ENCODE measurements around the gene SASH3.

Gene SASH3

GRCh38 chrX:129802863-129803262 lies 23.1 kb downstream of the SASH3 start:
- peak; percentile 34 for TF ChIP-seq PRDM10 (tag by site-specific recombination; IDR thresholded peaks at IDR 0.05)
- TF ChIP-seq ZNF626 (tag by site-specific recombination; IDR thresholded peaks at IDR 0.05), result no peak
- Histone ChIP-seq H3K9me3 (ENCODE audit: control insufficient read depth, insufficient read depth, low read depth, low read length) (no peaks in the 10 kb centered on the region), H3K4me1 (ENCODE audit: control insufficient read depth, insufficient read depth, low read length) (no peaks in the 10 kb centered on the region), H3K4me3 (ENCODE audit: low read depth, low read length) (no peak overlapping the region), H3K27ac (ENCODE audit: extremely low read depth, low read depth, low read length) (no peak overlapping the region), H3K36me3 (ENCODE audit: control insufficient read depth in 2 of 2, insufficient read depth in 1 of 2, low read length in 2 of 2) (peaks cover 0 to 16% of the 10 kb centered on the region in 2 experiments)
- ChIA-PET POLR2A (no interaction called here), CTCF (interaction anchor here (1.8 kb wide), 1 partner anchor 21 kb away, joined by 5 read pairs; no protein-coding TSS in a partner anchor)

GRCh38 chrX:129804806-129805205 lies 25.1 kb downstream of the SASH3 start:
- CTCF ChIA-PET, result interaction anchor here (1.8 kb wide), 1 partner anchor 19 kb away, joined by 5 read pairs; no protein-coding TSS in a partner anchor
- no peaks in the 10 kb centered on the region for H3K9me3 ChIP-seq (ENCODE audit: control insufficient read depth, insufficient read depth, low read depth, low read length)
- no peaks in the 10 kb centered on the region for H3K4me1 ChIP-seq (ENCODE audit: control insufficient read depth, insufficient read depth, low read length)
- no peak overlapping the region for H3K27ac ChIP-seq (ENCODE audit: extremely low read depth, low read depth, low read length)
- no peak overlapping the region for H3K4me3 ChIP-seq (ENCODE audit: low read depth, low read length)
- POLR2A ChIA-PET, result no interaction called here
- TF ChIP-seq ZNF248 (tag by site-specific recombination; IDR thresholded peaks at IDR 0.05) (no peak), ZNF580 (tag by site-specific recombination; IDR thresholded peaks at IDR 0.05) (no peak), ZNF214 (tag by site-specific recombination; IDR thresholded peaks at IDR 0.05; ENCODE audit: borderline replicate concordance) (no peak), INSM2 (tag by site-specific recombination; IDR thresholded peaks at IDR 0.05) (no peak), GFI1B (tag by site-specific recombination; IDR thresholded peaks at IDR 0.05) (no peak), ZNF529 (tag by site-specific recombination; IDR thresholded peaks at IDR 0.05; ENCODE audit: insufficient replicate concordance) (no peak), ZBTB7A (tag by site-specific recombination; IDR thresholded peaks at IDR 0.05; ENCODE audit: low read depth) (no peak), ZNF585B (tag by site-specific recombination; IDR thresholded peaks at IDR 0.05) (no peak)
- peaks cover 0 to 19% of the 10 kb centered on the region in 2 experiments for H3K36me3 ChIP-seq (ENCODE audit: control insufficient read depth in 2 of 2, insufficient read depth in 1 of 2, low read length in 2 of 2)

- no peaks in the 10 kb centered on the region for H3K4me1 ChIP-seq (ENCODE audit: control insufficient read depth, insufficient read depth, low read length)
- POLR2A ChIA-PET, result no interaction called here
- no peak overlapping the region for H3K4me3 ChIP-seq (ENCODE audit: low read depth, low read length)
- peaks cover 3 to 38% of the 10 kb centered on the region in 2 experiments for H3K36me3 ChIP-seq (ENCODE audit: control insufficient read depth in 2 of 2, insufficient read depth in 1 of 2, low read length in 2 of 2)
- no peak overlapping the region for H3K27ac ChIP-seq (ENCODE audit: extremely low read depth, low read depth, low read length)
- H3K9me3 ChIP-seq (ENCODE audit: control insufficient read depth, insufficient read depth, low read depth, low read length), result no peaks in the 10 kb centered on the region
- CTCF ChIA-PET, result interaction anchor here (0.7 to 1.5 kb wide), 3 partner anchors 15 to 863 kb away, joined by 3 to 4 read pairs (median 3); no protein-coding TSS in a partner anchor
- no peak for TF ChIP-seq ZNF785 (tag by site-specific recombination; IDR thresholded peaks at IDR 0.05)
- TF ChIP-seq ZNF548 (tag by site-specific recombination; IDR thresholded peaks at IDR 0.05), result no peak
- no peak for TF ChIP-seq ZSCAN5A (tag by site-specific recombination; IDR thresholded peaks at IDR 0.05)
- TF ChIP-seq ZNF837 (tag by site-specific recombination; IDR thresholded peaks at IDR 0.05), result no peak
- TF ChIP-seq ZNF114 (tag by site-specific recombination; IDR thresholded peaks at IDR 0.05), result no peak
- TF ChIP-seq GLIS1 (tag by site-specific recombination; IDR thresholded peaks at IDR 0.05), result no peak
- TF ChIP-seq ZNF692 (tag by site-specific recombination; IDR thresholded peaks at IDR 0.05), result no peak
- no peak for TF ChIP-seq ZNF776 (tag by site-specific recombination; IDR thresholded peaks at IDR 0.05; ENCODE audit: borderline replicate concordance)
- no peak for TF ChIP-seq ZNF433 (tag by site-specific recombination; IDR thresholded peaks at IDR 0.05; ENCODE audit: low read depth)
- TF ChIP-seq ZNF239 (tag by site-specific recombination; IDR thresholded peaks at IDR 0.05), result no peak
- no peak for TF ChIP-seq ZNF510 (tag by site-specific recombination; IDR thresholded peaks at IDR 0.05; ENCODE audit: insufficient replicate concordance)
- no peak for TF ChIP-seq MEIS1 (CRISPR knock-in tag; IDR thresholded peaks at IDR 0.05; ENCODE audit: borderline replicate concordance)
These were observed 28.5 kb downstream of the SASH3 start for GRCh38 chrX:129808158-129808828.

All from HEK293 (cell line).